HG02852 (cell line): ENCODE data around the gene APOL1.

Source experiments
- ATAC-seq: cut with Tn5 transposase; IDR thresholded peaks from one replicate; pipeline ENCODE4 v1.9.1; 2021; ENCODE audit warnings: mild to moderate bottlenecking, moderate library complexity; ENCODE audit not compliant: unreplicated experiment

APOL1 gene

GRCh38 chr22:36305813-36306212, 52.9 kb downstream of the APOL1 start:
- ATAC-seq: no peak

GRCh38 chr22:36306227-36306626, 53.3 kb downstream of the APOL1 start:
- ATAC-seq: no peak

- ATAC-seq: no peak
These were observed 55.9 kb downstream of the APOL1 start for GRCh38 chr22:36308880-36309279.

GRCh38 chr22:36311386-36312085, 58.6 kb downstream of the APOL1 start:
- ATAC-seq: no peak

- no peak for ATAC-seq
These were observed 62.4 kb downstream of the APOL1 start for GRCh38 chr22:36315325-36315724.

GRCh38 chr22:36316419-36316818, 63.5 kb downstream of the APOL1 start:
- no peak for ATAC-seq
